Measurements from ENCODE around the gene GREB1L.
"Not testable (repeated sequence)": the region's sequence is repeated elsewhere in the genome, so short reads cannot be mapped to it uniquely, and the experiment has no call there.

GREB1L gene

GRCh38 chr18:21361307-21361880, 119.4 kb downstream of the GREB1L start:
- H3K4me1 Mint-ChIP-seq = no peaks in the 10 kb centered on the region
- H3K4me3 Mint-ChIP-seq = no peak overlapping the region
- H3K27me3 Mint-ChIP-seq = peaks cover 7% of the 10 kb centered on the region
- no peaks in the 10 kb centered on the region for H3K9me3 Mint-ChIP-seq
- no peak overlapping the region for H3K27ac Mint-ChIP-seq
- ATAC-seq = no peak
- H3K36me3 Mint-ChIP-seq = no peaks in the 10 kb centered on the region

- no peaks in the 10 kb centered on the region for H3K4me1 Mint-ChIP-seq
- ATAC-seq = no peak
- no peak overlapping the region for H3K4me3 Mint-ChIP-seq
- H3K36me3 Mint-ChIP-seq = no peaks in the 10 kb centered on the region
- no peak overlapping the region for H3K27ac Mint-ChIP-seq
- H3K27me3 Mint-ChIP-seq = peaks cover 7% of the 10 kb centered on the region
- H3K9me3 Mint-ChIP-seq = no peaks in the 10 kb centered on the region
These were observed 120.8 kb downstream of the GREB1L start for GRCh38 chr18:21362831-21363230.

GRCh38 chr18:21363348-21363747, 121.3 kb downstream of the GREB1L start:
- H3K9me3 Mint-ChIP-seq = no peaks in the 10 kb centered on the region
- no peaks in the 10 kb centered on the region for H3K4me1 Mint-ChIP-seq
- ATAC-seq = no peak
- no peaks in the 10 kb centered on the region for H3K36me3 Mint-ChIP-seq
- H3K4me3 Mint-ChIP-seq = no peak overlapping the region
- H3K27me3 Mint-ChIP-seq = peaks cover 7% of the 10 kb centered on the region
- no peak overlapping the region for H3K27ac Mint-ChIP-seq

- no peak for ATAC-seq
- Mint-ChIP-seq H3K4me3 (no peak overlapping the region), H3K27ac (no peak overlapping the region), H3K27me3 (peaks cover 5% of the 10 kb centered on the region), H3K36me3 (no peaks in the 10 kb centered on the region), H3K4me1 (no peaks in the 10 kb centered on the region), H3K9me3 (no peaks in the 10 kb centered on the region)
These were observed 122.4 kb downstream of the GREB1L start for GRCh38 chr18:21364471-21364870.

GRCh38 chr18:21366896-21367295, 124.9 kb downstream of the GREB1L start:
- no peak overlapping the region for H3K4me3 Mint-ChIP-seq
- H3K4me1 Mint-ChIP-seq = no peaks in the 10 kb centered on the region
- no peaks in the 10 kb centered on the region for H3K27me3 Mint-ChIP-seq
- no peaks in the 10 kb centered on the region for H3K9me3 Mint-ChIP-seq
- H3K36me3 Mint-ChIP-seq = no peaks in the 10 kb centered on the region
- ATAC-seq = no peak
- H3K27ac Mint-ChIP-seq = no peak overlapping the region

- Mint-ChIP-seq H3K4me1 (no peaks in the 10 kb centered on the region), H3K36me3 (no peaks in the 10 kb centered on the region), H3K27me3 (no peaks in the 10 kb centered on the region), H3K9me3 (peaks cover 3% of the 10 kb centered on the region), H3K27ac (no peak overlapping the region), H3K4me3 (no peak overlapping the region)
- ATAC-seq = no peak
These were observed 127.1 kb downstream of the GREB1L start for GRCh38 chr18:21369146-21369545.

- not testable (repeated sequence) for H3K4me3 Mint-ChIP-seq, H3K9me3 Mint-ChIP-seq, H3K4me1 Mint-ChIP-seq, ATAC-seq, H3K36me3 Mint-ChIP-seq, H3K27me3 Mint-ChIP-seq, H3K27ac Mint-ChIP-seq
These were observed 127.6 kb downstream of the GREB1L start for GRCh38 chr18:21369597-21369996.

- H3K27ac Mint-ChIP-seq = no peak overlapping the region
- no peak overlapping the region for H3K4me3 Mint-ChIP-seq
- no peaks in the 10 kb centered on the region for H3K27me3 Mint-ChIP-seq
- no peaks in the 10 kb centered on the region for H3K9me3 Mint-ChIP-seq
- no peak for ATAC-seq
- H3K4me1 Mint-ChIP-seq = no peaks in the 10 kb centered on the region
- no peaks in the 10 kb centered on the region for H3K36me3 Mint-ChIP-seq
These were observed 141.0 kb downstream of the GREB1L start for GRCh38 chr18:21383031-21383430.

- Mint-ChIP-seq H3K27me3 (no peaks in the 10 kb centered on the region), H3K4me1 (no peaks in the 10 kb centered on the region), H3K36me3 (no peaks in the 10 kb centered on the region), H3K9me3 (no peaks in the 10 kb centered on the region), H3K4me3 (no peak overlapping the region), H3K27ac (no peak overlapping the region)
- no peak for ATAC-seq
These were observed 144.7 kb downstream of the GREB1L start for GRCh38 chr18:21386523-21387240.

- H3K4me3 Mint-ChIP-seq = no peak overlapping the region
- H3K9me3 Mint-ChIP-seq = no peaks in the 10 kb centered on the region
- no peaks in the 10 kb centered on the region for H3K27me3 Mint-ChIP-seq
- no peaks in the 10 kb centered on the region for H3K36me3 Mint-ChIP-seq
- ATAC-seq = no peak
- H3K27ac Mint-ChIP-seq = no peak overlapping the region
- no peaks in the 10 kb centered on the region for H3K4me1 Mint-ChIP-seq
These were observed 145.9 kb downstream of the GREB1L start for GRCh38 chr18:21387886-21388285.

GRCh38 chr18:21389283-21389682, 147.3 kb downstream of the GREB1L start:
- H3K27ac Mint-ChIP-seq = no peak overlapping the region
- no peak for ATAC-seq
- no peaks in the 10 kb centered on the region for H3K36me3 Mint-ChIP-seq
- H3K4me3 Mint-ChIP-seq = no peak overlapping the region
- no peaks in the 10 kb centered on the region for H3K4me1 Mint-ChIP-seq
- H3K9me3 Mint-ChIP-seq = no peaks in the 10 kb centered on the region
- no peaks in the 10 kb centered on the region for H3K27me3 Mint-ChIP-seq

- H3K4me1 Mint-ChIP-seq = no peaks in the 10 kb centered on the region
- no peak overlapping the region for H3K27ac Mint-ChIP-seq
- no peaks in the 10 kb centered on the region for H3K27me3 Mint-ChIP-seq
- no peak for ATAC-seq
- no peaks in the 10 kb centered on the region for H3K36me3 Mint-ChIP-seq
- no peaks in the 10 kb centered on the region for H3K9me3 Mint-ChIP-seq
- no peak overlapping the region for H3K4me3 Mint-ChIP-seq
These were observed 147.9 kb downstream of the GREB1L start for GRCh38 chr18:21389903-21390302.

- Mint-ChIP-seq H3K4me3 (no peak overlapping the region), H3K27ac (no peak overlapping the region)
- ATAC-seq = no peak
These were observed 149.1 kb downstream of the GREB1L start for GRCh38 chr18:21391074-21391673.

GRCh38 chr18:21393986-21394385, 152.0 kb downstream of the GREB1L start:
- Mint-ChIP-seq H3K4me1 (no peaks in the 10 kb centered on the region), H3K4me3 (no peak overlapping the region), H3K27me3 (no peaks in the 10 kb centered on the region), H3K9me3 (no peaks in the 10 kb centered on the region), H3K36me3 (no peaks in the 10 kb centered on the region), H3K27ac (no peak overlapping the region)
- no peak for ATAC-seq

More at GRCh38 chr18:21391074-21391673, 149.1 kb downstream of the GREB1L start:
- Mint-ChIP-seq H3K9me3 (no peaks in the 10 kb centered on the region), H3K27me3 (no peaks in the 10 kb centered on the region), H3K36me3 (no peaks in the 10 kb centered on the region), H3K4me1 (no peaks in the 10 kb centered on the region)

- peaks cover 9% of the 10 kb centered on the region for H3K27me3 Mint-ChIP-seq
These were observed 156.1 kb downstream of the GREB1L start for GRCh38 chr18:21398121-21398520.

GRCh38 chr18:21402272-21402671, 160.2 kb downstream of the GREB1L start:
- no peak for ATAC-seq
- Mint-ChIP-seq H3K4me3 (no peak overlapping the region), H3K9me3 (no peaks in the 10 kb centered on the region), H3K36me3 (no peaks in the 10 kb centered on the region), H3K27ac (no peak overlapping the region), H3K4me1 (no peaks in the 10 kb centered on the region), H3K27me3 (peaks cover 9% of the 10 kb centered on the region)

More at GRCh38 chr18:21398121-21398520, 156.1 kb downstream of the GREB1L start:
- Mint-ChIP-seq H3K4me3 (no peak overlapping the region), H3K4me1 (no peaks in the 10 kb centered on the region), H3K36me3 (no peaks in the 10 kb centered on the region), H3K9me3 (no peaks in the 10 kb centered on the region), H3K27ac (no peak overlapping the region)
- ATAC-seq = no peak

Measured in stimulated activated memory B cell treated with anti-CD40 and anti-IgM and Interleukin-4, amounts not matched to agents 10 μg/mL and 1 μg/mL and 100 μg/mL, for 72 hours (primary cell).